ENCODE measurements around the gene ZBTB46. TPM values are rescaled to one million over a fixed set of nuclear protein-coding genes. Genes with fewer than 3 reads are reported as not detected.

ZBTB46 gene
- total RNA-seq, 1 donor from 2014 or later = 42.1 TPM

DNA sequence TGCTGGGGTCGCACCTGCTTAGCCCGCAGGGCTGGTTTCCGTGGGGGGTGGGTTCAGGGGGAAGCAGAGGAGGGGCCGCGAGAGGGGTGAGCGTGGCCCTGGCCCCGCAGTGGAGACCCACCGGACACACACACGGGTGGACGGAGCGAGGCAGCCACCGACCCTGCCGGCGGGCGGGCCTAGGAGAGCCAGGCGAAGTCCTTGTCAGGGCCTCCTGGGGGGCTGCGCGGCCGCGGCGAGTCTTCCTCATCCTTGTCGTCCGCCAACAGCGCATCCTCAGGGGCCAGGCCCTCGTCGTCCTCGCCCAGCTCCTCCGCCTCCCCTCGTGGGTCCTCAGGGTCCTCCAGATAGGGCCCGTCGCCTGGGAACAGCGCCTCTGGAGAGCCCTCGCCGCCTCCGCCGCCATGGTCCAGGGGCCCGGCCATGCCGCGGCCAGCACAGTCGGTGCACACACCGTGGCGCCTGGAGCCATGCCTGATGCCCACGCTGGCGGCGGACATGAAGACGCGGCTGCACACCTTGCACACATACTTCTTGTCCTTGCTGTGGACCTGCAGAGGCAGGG lies 84.2 kb downstream of the ZBTB46 start:
- Mint-ChIP-seq H3K9me3 (ENCODE audit: unreplicated experiment) (no peaks in the 10 kb centered on the region), H3K36me3 (ENCODE audit: low read depth, unreplicated experiment) (peaks cover 19% of the 10 kb centered on the region), H3K4me1 (ENCODE audit: unreplicated experiment) (no peaks in the 10 kb centered on the region), H3K4me3 (ENCODE audit: unreplicated experiment) (no peak overlapping the region), H3K27ac (ENCODE audit: unreplicated experiment) (no peak overlapping the region), H3K27me3 (ENCODE audit: unreplicated experiment) (peaks cover 12% of the 10 kb centered on the region)
- no peak for DNase-seq (ENCODE audit: low spot score)
- TF ChIP-seq, protein P1, sequence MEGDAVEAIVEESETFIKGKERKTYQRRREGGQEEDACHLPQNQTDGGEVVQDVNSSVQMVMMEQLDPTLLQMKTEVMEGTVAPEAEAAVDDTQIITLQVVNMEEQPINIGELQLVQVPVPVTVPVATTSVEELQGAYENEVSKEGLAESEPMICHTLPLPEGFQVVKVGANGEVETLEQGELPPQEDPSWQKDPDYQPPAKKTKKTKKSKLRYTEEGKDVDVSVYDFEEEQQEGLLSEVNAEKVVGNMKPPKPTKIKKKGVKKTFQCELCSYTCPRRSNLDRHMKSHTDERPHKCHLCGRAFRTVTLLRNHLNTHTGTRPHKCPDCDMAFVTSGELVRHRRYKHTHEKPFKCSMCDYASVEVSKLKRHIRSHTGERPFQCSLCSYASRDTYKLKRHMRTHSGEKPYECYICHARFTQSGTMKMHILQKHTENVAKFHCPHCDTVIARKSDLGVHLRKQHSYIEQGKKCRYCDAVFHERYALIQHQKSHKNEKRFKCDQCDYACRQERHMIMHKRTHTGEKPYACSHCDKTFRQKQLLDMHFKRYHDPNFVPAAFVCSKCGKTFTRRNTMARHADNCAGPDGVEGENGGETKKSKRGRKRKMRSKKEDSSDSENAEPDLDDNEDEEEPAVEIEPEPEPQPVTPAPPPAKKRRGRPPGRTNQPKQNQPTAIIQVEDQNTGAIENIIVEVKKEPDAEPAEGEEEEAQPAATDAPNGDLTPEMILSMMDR (IDR thresholded peaks at IDR 0.05; ENCODE audit: unreplicated experiment) = no peak

DNA sequence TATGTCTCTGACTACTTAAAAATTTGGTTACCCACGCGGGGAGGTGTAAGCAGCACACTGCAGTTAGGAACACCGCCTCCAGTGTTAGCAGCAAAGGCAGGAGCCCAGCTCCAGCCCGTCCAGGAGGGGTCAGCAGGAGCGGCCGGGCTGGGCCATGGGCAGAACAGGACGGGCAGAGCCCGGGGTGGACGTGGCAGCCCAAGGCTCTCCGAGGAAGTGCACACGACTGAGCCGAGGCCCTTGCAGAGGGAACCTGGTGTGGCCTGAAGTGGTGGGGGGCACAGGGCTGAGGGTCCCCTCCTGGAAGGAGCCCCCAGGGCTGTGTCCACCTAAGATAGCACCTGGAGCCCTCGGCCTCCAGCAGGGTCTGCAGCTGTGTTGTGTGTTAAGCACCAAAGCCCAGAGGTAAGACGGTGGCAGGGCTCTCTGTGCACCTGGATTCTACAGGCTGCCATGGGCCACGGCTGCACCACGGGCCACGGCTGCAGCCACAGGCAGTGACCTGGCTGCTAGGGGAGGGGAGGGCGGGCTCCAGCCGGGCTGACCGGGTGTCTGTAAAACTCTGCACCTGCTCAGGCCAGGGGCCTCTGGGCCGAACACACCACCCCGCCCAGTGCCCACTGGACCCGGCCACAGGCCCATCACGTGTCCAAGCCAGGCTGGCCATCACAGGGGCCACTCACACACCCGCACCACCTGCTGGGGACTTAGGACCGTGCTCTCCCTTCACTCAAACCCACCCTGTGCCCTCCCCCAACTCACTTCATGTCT lies 84.9 kb downstream of the ZBTB46 start:
- Mint-ChIP-seq H3K4me1 (ENCODE audit: unreplicated experiment) (no peaks in the 10 kb centered on the region), H3K9me3 (ENCODE audit: unreplicated experiment) (no peaks in the 10 kb centered on the region), H3K4me3 (ENCODE audit: unreplicated experiment) (peak overlapping the region; percentile 83), H3K36me3 (ENCODE audit: low read depth, unreplicated experiment) (peaks cover 19% of the 10 kb centered on the region), H3K27ac (ENCODE audit: unreplicated experiment) (no peak overlapping the region), H3K27me3 (ENCODE audit: unreplicated experiment) (peaks cover 12% of the 10 kb centered on the region)
- TF ChIP-seq, protein P1 (IDR thresholded peaks at IDR 0.05; ENCODE audit: unreplicated experiment) = no peak
- no peak for DNase-seq (ENCODE audit: low spot score)

DNA sequence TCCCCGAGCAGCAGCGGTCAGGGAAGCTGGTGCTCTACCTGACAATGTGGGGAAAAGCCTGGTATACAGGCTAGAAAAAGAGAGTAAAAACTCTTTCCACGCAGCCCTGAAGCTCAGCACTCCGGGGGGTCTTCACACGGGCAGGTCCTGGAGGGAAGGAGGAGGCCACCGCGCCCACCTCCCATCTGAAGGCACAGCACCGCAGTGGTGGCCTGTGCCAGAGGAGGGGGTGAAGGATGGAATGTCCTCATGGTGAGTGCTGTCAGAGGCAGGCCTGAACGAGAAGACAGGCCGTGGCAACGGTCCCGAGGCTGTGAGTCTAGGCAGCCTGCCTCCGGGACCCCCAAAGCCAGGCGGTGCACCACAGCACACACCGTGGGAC lies 85.6 kb downstream of the ZBTB46 start:
- Mint-ChIP-seq H3K4me3 (ENCODE audit: unreplicated experiment) (peak overlapping the region; percentile 83), H3K36me3 (ENCODE audit: low read depth, unreplicated experiment) (peaks cover 19% of the 10 kb centered on the region), H3K9me3 (ENCODE audit: unreplicated experiment) (no peaks in the 10 kb centered on the region), H3K27me3 (ENCODE audit: unreplicated experiment) (peaks cover 12% of the 10 kb centered on the region), H3K4me1 (ENCODE audit: unreplicated experiment) (no peaks in the 10 kb centered on the region), H3K27ac (ENCODE audit: unreplicated experiment) (no peak overlapping the region)
- DNase-seq (ENCODE audit: low spot score) = no peak
- TF ChIP-seq, protein P1 (IDR thresholded peaks at IDR 0.05; ENCODE audit: unreplicated experiment) = no peak

- Mint-ChIP-seq H3K4me3 (ENCODE audit: unreplicated experiment) (no peak overlapping the region), H3K36me3 (ENCODE audit: low read depth, unreplicated experiment) (peaks cover 19% of the 10 kb centered on the region), H3K9me3 (ENCODE audit: unreplicated experiment) (no peaks in the 10 kb centered on the region), H3K27me3 (ENCODE audit: unreplicated experiment) (peaks cover 12% of the 10 kb centered on the region), H3K27ac (ENCODE audit: unreplicated experiment) (peak overlapping the region; percentile 72), H3K4me1 (ENCODE audit: unreplicated experiment) (no peaks in the 10 kb centered on the region)
- TF ChIP-seq, protein P1 (IDR thresholded peaks at IDR 0.05; ENCODE audit: unreplicated experiment) = no peak
- no peak for DNase-seq (ENCODE audit: low spot score)
Observed at GRCh38 chr20:63744574-63745423, 86.3 kb downstream of the ZBTB46 start.

Measured in endothelial cell (in vitro differentiated cells).